HG03060 (cell line): ENCODE data around the gene IL13.
"Not testable (repeated sequence)": the region's sequence is repeated elsewhere in the genome, so short reads cannot be mapped to it uniquely, and the experiment has no call there.

Experiments
- ATAC-seq: cut with Tn5 transposase; IDR thresholded peaks from one replicate; pipeline ENCODE4 v1.9.1; 2021; ENCODE audit warnings: low read depth, moderate number of reproducible peaks; ENCODE audit not compliant: unreplicated experiment

Gene IL13

DNA sequence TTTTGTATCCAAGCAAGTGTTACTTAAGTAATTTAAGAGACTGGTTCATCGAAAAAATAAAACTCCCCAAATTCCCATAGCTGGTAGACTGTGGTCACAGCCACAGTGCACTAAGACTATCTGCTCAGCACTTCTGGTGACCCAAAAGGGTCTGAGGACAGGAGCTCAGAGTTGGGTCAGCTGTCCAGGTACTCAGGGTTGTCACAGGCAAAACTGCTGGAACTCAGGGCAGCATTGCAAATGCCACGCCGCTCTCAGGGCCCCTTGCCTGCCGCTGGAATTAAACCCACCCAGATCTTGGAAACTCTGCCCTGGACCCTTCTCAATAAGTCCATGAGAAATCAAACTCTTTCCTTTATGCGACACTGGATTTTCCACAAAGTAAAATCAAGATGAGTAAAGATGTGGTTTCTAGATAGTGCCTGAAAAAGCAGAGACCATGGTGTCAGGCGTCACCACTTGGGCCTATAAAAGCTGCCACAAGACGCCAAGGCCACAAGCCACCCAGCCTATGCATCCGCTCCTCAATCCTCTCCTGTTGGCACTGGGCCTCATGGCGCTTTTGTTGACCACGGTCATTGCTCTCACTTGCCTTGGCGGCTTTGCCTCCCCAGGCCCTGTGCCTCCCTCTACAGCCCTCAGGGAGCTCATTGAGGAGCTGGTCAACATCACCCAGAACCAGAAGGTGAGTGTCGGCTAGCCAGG, at the start of gene IL13:
Gene IL13 (plus strand): TSS at position 498 of the 705 bp plus-strand sequence. CDS start 14 bp downstream, at position 512.
- ATAC-seq: no peak

DNA sequence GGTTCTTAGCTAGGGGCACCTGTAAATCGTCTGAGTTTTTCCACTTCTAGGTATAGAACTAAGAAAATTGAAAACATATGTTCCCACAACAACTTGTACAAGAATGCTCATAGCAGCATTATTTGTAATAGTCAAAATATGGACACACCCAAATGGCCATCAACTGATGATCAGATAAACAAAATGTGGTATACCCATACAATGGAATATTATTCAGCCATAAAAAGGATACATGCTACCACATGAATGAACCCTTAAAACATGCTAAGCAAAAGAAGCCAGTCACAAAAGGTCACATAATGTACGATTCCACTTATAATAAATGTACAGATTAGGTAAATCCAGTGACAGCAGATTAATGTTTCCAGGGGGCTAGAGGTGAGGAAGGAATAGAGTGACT, 46.0 kb upstream of the IL13 start:
- ATAC-seq: no peak

DNA sequence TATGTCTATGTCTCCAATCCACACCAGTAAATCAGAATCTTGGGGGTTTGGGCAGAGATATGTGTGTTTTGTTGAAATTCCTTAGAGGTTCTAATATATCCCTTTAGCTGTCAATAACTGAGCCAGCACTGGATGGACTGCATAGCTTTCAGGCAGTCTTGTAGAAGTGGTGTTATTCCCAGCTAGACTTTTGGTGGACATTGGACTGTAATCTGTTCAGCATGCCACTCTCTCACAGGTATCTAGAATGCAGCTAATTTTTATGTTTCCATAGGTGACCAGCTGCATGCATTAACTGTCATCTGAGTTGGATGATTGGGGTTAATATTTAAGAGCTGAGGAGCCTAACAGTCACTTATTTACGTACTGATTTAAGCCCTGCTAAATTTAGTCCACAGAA, 45.1 kb upstream of the IL13 start:
- no peak for ATAC-seq

DNA sequence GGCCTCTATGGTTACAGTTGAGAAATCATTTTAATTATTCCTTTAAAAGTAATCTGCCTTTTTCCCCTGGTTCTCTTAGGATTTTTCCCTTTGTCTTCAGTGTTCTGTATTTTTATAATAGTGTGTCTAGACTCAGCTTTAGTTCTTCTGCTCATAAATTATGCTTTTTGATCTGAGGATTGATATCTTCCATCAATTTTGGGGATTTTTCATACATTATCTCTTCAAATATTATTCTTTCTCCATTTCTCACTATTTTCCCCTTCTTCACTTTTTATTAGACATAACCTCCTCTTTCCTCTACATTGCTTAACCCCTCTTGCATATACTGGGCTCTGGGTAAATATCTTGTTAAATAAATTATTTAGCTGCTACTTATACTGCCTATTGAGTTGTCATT, 36.3 kb upstream of the IL13 start:
- no peak for ATAC-seq

DNA sequence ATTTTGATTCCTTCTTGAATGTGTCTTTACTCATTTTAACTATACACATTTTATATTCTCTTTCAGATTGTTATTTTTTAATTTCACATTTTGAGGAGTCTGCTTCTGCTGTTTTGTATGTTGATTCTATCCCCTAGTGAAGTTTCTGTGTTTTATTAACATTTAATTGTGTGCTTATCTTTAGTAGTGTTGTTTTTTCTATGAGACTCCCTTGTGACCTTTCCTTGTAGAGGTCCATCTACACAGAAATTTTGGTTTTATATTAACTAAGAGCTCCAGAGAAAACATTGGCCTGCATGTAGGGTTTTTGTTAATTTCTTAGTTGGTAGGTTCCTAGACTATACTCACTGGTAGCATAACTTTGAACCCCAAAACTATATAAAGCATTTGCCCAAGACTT, 35.4 kb upstream of the IL13 start:
- ATAC-seq: no peak

DNA sequence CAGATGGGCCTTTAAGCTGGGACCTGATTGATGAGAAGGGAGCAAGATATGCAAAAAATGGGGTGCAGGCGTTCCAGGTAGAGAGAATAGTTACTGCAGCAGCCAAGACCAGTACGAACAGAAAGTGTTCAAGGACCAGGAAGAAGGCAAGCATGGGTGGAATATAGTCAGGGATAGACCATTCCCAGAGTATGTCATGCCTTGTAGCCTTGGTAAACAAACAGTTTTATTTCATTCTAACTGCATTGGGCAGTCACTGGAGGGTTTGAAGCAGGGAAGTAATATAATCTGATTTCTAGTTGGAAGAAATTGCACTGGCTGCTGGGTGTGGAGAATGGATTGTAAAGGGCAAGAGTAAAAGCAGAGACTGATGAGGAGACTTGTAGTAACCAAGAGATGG, 30.5 kb upstream of the IL13 start:
- no peak for ATAC-seq

DNA sequence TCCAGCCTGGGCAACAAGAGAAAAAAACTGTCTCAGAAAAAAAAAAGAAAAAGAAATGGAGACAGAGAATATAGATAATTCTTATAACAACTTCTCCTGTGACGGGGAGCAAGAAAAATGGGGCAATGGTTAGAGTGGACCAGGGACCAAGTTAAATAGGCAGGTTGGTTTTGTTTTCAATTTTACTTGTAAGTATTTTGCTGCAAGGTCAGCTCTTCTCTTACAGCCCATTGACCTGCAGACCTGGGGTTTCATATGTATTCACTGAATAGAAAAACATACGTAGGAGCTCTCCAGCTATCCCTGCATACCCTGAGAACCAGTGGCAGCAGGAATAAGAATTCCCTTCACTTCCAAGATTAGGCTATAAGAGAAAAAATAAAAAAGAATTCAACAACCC, 29.2 kb upstream of the IL13 start:
- ATAC-seq: no peak

DNA sequence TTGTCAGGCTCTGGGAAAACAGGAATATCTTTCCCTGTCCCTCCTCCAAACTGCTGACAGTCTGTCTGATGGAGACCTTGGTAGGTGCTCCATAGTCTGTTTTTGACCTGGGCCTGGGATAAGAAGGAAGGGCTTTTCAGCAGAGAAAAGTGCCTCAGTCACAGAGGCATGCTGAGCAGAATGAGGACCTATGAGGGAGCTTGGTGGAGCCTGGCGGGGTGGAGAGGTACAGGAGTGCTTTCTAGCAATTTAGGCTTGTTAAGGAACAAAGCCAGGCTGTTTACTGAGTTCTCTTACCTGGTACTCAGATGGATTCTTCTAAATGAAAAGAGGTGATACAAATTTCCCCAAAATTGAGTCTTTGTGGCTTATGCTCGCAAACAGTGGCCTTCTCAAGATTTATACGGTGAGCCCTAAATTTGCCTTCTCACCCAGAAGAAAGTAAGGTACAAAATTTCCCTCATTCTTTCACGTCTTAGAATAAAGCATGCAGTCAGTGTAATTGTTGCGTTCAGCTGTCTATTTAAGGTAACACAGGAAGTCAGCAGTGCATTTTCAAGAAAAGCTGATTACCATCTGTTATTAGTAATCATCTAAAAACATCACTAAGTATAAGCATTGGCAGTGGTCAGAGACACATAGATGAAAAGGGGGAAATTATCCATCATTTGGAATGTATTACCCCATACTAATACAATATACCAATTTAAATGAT, 28.6 kb upstream of the IL13 start:
- no peak for ATAC-seq

DNA sequence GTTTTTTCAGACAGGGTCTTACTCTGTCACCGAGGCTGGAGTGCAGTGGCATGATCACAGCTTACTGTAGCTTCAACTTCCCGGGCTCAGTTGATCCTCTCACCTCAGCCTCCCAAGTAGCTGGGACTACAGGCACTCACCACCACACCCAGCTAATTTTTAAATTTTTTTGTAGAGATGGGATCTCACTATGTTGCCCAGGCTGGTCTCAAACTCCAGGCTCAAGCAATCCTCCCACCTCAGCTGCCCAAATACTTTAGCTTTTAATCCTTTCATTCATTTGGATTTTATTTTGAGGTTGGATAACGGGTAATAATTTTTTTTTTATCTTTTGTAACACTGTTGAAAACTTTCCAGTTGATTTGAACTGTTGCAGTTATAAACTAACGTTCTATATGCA, 24.4 kb upstream of the IL13 start:
- not testable (repeated sequence) for ATAC-seq

DNA sequence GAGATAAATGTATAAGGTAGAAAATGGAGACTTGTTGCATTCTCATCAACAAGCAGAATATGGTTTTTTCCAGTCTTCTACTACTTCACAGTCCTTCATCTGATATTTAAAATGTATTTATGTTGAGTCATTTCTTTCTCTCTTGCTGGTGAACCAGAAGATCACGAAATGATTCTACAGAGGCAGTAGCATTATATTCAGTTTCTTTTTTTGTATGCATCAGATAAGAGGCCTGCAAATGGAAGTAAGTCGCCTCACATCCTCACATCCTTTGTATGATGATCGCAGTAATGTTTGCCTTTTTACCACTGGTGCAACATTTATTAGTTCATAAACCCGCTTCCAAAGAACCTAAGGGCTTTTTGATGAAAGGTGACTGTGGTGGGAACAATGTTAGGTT, 22.1 kb upstream of the IL13 start:
- ATAC-seq: peak; percentile 44

DNA sequence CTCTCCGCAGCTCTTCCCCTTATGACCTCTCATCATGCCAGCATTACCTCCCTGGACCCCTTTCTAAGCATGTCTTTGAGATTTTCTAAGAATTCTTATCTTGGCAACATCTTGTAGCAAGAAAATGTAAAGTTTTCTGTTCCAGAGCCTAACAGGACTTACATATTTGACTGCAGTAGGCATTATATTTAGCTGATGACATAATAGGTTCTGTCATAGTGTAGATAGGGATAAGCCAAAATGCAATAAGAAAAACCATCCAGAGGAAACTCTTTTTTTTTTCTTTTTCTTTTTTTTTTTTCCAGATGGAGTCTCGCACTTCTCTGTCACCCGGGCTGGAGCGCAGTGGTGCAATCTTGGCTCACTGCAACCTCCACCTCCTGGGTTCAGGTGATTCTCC, 20.7 kb upstream of the IL13 start:
- no peak for ATAC-seq

DNA sequence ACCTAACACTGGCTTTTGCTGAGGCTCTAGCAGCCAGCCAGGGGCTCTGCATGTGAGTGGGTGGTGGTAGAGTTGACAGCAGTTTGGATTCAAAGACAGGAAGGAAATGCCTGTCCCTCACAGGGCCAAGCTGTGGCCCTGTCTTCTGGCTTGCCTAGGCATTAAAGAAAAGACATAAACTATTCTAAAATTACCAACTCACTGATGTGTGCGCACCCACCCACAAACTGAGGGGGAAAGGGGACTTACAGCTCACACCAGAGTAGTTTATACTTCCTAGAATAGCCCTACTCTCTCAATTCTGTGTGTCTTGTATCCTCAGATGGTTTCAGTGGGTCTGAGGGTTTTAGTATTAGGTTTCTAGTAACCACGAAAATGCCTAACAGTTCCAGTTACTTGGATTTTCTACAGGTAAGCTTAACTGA, 18.3 kb upstream of the IL13 start:
- ATAC-seq: peak; percentile 43

DNA sequence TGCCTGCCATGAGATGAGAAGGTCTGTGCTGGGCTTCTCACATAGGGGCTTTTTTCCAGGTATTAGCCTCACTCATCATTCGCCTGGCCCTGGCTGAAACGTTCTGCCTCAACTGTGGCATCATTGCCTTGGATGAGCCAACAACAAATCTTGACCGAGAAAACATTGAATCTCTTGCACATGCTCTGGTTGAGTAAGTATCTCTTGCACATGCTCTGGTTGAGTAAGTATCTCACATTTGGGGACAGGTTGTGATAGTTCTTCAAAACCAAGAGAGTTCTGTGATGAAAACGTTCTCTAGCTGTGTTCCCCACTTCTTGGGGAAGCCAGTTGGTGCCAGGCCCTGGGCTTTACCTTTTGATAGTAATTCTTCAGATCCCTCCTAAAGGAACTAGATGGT, 17.4 kb upstream of the IL13 start:
- no peak for ATAC-seq

DNA sequence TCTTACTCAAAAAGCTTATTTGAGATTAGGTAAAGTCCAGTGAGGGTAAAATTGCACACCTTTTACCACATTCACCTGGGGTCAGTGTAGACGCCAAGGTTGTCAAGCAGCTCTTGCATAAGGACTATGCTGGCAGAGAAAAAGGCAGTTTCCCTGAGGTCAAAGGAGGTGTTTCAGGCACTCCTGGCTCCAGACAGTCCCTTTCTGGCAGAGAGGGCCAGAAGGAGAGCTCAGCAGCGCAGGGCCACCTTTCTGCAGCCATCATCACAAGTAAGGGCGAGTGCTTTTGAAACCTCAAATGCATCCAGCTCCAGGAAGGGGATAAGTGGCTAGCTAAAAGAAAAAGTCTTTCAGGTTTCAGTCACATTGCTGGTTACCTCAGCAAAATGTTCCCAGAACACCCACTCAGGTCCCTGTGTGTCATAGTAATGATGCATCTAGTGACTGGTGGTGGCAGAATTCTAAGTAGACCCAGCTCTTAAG, 16.7 kb upstream of the IL13 start:
- no peak for ATAC-seq

DNA sequence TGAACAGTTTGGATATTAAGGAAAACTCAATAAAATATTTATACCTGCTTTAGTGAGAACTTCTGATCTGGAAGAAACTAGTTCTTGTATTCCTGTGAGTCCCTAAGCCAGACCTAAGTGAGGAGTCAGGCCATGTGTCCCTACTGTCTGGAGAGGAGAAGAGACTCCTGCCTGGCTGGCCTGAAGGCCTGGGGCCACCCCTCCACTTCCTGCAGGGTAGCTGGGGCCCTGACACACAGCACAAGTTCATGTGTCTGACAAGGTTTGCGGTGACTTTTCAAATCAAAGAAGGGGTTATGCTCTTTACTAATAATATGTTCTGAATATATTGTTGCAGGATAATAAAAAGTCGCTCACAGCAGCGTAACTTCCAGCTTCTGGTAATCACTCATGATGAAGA, 16.1 kb upstream of the IL13 start:
- ATAC-seq: no peak

DNA sequence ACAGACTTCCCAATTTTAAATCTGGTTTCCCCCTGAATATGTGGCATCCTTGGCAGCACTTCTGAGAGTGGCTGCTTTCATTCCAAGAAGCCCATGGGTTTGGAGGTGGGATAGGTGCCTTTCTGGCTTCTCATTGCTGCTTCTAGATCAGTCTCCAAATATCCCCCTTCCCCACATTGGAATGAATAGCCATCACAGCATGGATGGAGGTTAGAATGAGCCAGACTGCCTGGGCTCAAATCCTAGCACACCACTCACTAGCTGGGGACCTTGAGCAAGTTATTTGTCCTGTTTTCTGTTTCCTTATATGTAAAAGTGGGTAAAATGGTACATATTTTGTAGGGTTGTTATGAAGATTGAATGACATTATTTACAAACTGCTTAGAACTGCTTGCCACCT, 13.8 kb upstream of the IL13 start:
- no peak for ATAC-seq

DNA sequence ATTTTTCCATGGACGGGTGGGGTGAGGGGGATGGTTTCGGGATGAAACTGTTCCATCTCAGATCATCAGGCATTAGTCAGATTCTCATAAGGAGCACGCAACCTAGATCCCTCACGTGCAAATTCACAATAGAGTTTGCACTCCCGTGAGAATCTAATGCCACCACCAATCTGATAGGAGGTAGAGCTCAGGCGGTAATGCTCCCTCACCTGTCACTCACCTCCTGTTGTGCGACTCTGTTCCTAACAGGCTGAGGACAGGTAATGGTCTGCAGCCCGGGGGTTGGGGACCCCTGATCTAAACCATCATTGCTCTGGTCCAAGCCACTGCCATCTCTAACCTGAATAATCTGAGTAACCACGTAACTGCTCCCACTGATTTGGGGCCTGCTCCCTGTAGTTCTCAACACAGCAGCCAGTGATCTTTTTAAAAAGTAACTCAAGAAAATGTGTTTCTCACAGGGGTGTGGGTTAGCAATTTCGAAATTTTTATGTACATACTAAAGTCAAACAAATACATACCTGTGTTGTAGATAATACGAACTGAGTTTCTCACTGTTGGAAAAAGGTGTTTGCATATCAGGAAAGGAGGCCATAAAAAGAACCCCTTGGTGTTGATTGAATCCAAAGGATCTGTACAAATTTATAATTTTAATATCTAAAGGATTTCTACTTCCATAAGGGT, 11.2 kb upstream of the IL13 start:
- ATAC-seq: no peak

DNA sequence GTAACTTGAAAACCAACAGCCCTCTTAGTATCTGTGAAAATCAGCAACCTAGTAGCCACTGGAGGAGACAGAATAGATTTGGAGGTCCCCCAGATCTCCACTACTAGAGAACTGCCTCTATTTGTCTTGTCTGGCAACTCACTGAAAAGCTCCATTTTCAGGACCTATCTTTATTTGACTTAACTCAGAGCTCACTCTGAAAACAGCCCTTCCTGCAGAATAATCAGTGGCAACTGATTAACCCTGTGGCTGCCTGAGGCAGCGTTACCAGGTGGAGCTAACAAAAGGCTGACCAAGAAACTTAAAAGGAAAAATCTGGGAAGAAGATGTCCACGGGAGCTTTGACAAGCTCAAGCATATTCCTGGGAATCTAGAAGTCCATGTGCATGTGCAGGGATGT, 10.5 kb upstream of the IL13 start:
- ATAC-seq: no peak

DNA sequence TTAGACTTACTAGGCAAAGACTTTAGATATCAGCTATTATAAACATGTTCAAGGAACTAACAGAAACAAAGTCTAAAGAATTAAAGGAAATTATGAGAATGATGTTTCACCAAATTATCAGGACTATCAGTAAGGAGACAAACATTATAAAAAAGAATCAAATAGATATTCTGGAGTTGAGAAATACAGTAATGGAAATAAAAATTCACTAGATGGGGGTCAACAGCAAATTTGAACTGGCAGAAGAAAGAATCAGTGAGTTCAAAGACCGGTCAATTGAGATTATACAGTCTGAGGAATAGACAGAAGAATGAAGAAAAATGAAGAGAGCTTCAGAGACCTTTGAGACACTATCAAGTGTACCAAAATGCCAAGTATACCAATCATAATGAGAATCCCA, 9.6 kb upstream of the IL13 start:
- ATAC-seq: no peak

DNA sequence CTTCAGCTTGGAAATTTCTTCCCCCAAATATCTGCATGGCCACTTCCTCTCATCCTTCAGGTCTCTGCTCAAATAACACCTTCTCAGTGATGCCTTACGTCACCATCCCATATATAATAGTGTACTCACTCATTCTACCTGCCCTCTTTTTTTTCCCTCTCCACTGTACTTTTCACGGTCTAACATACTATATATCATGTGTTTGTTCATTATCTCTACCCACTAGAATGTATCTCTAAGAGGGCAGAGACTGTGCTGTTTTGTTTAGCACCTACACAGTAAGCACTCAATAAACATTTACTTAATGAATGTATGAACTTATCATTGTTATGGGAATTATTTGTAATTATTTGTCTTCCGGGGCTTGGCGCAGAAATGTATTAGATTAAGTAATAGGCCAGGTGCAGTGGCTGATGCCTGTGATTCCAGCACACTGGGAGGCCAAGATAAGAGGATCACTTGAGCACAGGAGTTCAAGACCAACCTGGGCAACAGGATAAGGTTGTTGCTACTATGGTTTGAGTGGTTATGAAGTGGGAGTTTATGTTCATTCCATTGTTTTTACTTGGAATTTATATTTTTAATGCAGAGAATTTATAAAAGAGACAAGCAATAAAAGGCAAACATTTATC, 6.0 kb upstream of the IL13 start:
- no peak for ATAC-seq

DNA sequence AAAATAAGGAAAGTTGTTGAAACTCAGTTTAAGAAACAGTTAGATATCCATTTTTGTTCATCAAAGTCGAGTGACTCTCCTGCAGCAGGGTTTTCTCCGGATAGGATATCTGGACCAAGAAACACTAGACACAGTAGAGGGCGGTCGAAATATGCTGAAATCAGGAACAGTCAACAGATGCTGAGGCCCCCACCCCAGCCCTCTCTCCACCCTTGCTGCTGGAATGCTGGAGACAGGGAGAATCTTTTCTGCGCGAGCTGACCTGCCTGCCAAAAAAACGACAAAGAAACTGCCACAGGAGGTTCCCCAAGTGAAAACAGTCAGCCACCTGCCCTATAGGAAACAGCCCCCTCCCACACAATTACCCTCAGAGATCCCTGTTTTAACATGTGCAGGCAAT, 4.3 kb upstream of the IL13 start:
- no peak for ATAC-seq
